Sigmoid colon (tissue), 4 donors: ENCODE results near the gene SERTAD2.

Experiments
- POLR2A ChIP-seq, 2 donors: fragments of 450-650 bp; IDR thresholded peaks; one replicate each; pipeline ENCODE4 v1.6.1; 2016; ENCODE audit warnings: antibody characterized with exemption in 2 of 2, mild to moderate bottlenecking in 2 of 2, moderate library complexity in 2 of 2
- POLR2AphosphoS5 ChIP-seq, 4 donors: sonication (generic); formaldehyde crosslinking; IDR thresholded peaks; one replicate each; pipeline ENCODE4 v1.6.1; 2017; ENCODE audit warnings: antibody characterized with exemption in 4 of 4
- TF ChIP-seq, protein P1 (sequence below), 4 experiments: fragments of 450-650 bp in 3 of 4; fragments of 200-600 bp in 1 of 4; IDR thresholded peaks; one replicate each; pipeline ENCODE4 v1.5.1; 2016 to 2019; ENCODE audit warnings: antibody characterized with exemption in 4 of 4, mild to moderate bottlenecking in 3 of 4, moderate library complexity in 2 of 4

DNA sequence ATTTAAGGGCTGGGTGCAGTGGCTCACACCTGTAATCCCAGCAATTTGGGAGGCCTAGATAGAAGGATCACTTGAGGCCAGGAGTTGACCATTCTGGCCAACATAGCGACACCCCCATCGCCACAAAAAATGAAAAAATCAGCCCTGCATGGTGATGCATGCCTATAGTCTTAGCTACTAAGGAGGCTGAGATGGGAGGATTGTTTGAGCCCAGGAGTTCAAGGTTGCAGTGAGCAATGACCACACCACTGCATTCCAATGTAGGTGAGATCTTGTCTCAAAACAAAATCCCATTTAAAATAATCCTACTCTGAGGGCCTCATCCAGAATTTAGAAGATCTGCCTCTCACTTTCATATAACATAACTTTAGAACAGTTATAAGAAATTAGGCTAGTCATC lies 2.7 kb upstream of the SERTAD2 start:
- TF ChIP-seq, protein P1, sequence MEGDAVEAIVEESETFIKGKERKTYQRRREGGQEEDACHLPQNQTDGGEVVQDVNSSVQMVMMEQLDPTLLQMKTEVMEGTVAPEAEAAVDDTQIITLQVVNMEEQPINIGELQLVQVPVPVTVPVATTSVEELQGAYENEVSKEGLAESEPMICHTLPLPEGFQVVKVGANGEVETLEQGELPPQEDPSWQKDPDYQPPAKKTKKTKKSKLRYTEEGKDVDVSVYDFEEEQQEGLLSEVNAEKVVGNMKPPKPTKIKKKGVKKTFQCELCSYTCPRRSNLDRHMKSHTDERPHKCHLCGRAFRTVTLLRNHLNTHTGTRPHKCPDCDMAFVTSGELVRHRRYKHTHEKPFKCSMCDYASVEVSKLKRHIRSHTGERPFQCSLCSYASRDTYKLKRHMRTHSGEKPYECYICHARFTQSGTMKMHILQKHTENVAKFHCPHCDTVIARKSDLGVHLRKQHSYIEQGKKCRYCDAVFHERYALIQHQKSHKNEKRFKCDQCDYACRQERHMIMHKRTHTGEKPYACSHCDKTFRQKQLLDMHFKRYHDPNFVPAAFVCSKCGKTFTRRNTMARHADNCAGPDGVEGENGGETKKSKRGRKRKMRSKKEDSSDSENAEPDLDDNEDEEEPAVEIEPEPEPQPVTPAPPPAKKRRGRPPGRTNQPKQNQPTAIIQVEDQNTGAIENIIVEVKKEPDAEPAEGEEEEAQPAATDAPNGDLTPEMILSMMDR (IDR thresholded peaks at IDR 0.05) = no peak
- TF ChIP-seq POLR2AphosphoS5 (IDR thresholded peaks at IDR 0.05) (no peak), POLR2A (IDR thresholded peaks at IDR 0.05) (no peak)
